NCI-H2171 treated with DMSO at 0.1 percent for 48 hours (cell line): ENCODE data around the gene PPP2R1B.
"Not testable (repeated sequence)": the region's sequence is repeated elsewhere in the genome, so short reads cannot be mapped to it uniquely, and the experiment has no call there.

ENCODE experiments used
- DNase-seq: peaks from one replicate; lab custom pipeline; 2025; lab: John Stamatoyannopoulos, UW

PPP2R1B gene

DNA sequence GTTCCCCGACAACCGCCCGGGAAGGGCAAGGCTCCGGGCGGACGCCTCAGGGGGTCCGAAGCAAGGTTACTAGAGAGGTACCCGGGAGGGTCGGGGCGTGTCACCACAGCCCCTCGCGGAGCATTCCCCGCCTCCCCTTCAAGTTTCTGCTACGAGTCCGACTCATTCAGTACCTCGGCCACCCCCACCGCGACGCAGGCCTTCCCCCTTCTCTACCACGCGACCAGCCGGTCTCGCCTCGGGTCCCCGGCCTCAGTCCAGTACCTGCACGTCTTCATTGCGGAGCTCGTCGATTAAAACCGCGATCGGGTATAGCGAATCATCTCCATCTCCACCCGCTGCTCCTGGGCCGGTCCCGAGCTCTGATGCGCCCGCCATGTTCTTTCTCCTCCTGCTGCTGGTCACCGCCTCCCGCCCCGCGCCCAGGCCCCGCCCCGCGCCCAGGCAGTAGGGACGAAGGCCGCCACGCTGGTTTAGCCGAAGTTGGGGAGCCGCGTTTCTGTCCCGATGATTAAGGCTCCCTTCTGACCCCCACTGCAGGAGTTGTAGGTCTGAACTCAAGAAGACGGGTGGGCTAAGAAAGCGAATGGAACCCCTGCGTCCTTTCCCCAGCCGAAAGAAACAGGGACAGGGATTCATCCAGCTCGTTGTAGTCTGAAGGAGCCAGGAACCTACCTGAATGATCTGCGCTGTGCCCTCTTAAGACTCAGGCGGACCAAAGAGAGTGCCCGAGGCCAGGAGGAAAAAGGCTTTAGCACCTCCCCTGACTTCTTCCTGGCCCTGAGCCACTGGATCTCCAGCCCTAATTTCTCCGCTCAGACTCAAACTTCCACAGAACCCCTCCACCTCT is at the start of gene PPP2R1B:
Gene PPP2R1B, minus strand, starts transcription at position 406 of the 850 bp plus-strand sequence. Its CDS starts 28 bp downstream, at position 378.
- DNase-seq, result peak; percentile 83

DNA sequence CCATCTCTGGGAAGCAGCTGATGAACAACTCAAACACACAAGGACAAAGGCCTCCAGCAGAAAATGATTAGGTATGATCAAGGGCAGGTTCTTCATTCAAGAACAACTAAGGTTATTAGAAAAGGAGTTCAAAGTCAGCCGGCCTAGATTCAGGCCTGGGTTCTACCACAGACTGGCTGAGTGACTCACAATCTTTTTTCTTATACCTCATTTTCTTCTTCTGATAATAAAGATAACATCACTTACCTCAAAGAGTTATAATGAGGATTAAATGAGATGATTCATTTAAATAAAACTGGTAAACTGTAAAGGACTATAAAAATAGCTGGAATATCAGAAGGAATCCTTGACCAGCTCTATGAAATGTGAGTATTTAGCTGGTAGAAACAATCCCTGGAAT is 49.3 kb upstream of the PPP2R1B start:
- DNase-seq, result no peak

DNA sequence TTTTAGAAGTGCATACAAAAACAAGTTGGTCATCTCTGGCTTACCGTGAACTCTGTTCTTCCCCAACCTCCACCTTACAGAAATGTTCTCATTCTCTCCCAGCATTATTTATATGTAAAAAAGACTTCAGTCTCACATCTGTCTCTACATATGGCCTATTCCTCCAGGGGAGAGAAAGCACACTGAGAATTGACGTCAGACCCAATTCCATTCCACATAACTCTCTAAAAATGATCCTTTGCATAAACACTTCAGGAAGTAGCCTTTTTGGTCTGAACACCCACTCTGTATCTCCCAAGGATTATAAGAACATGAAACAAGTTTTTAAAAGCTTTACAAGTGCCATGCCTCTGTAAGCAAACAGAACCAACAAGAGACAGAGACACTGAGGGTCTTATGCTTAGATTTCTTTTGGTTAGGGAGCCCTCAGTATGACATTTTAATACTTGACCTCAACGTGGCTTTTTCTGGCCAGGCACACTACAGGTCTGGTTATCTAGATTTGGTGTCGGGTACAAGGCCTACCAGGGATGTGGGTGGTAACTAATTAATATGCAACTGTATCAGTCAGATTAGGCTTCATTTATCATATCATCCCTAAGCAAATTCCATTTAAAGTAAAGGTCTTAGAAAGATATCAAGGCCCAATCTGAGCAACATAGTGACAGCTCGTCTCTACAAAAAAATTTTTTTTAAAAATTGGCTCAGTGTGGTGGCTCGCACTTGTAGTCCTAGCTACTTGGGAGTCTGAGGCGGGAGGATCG is 48.5 kb upstream of the PPP2R1B start:
- DNase-seq, result peak; percentile 73

DNA sequence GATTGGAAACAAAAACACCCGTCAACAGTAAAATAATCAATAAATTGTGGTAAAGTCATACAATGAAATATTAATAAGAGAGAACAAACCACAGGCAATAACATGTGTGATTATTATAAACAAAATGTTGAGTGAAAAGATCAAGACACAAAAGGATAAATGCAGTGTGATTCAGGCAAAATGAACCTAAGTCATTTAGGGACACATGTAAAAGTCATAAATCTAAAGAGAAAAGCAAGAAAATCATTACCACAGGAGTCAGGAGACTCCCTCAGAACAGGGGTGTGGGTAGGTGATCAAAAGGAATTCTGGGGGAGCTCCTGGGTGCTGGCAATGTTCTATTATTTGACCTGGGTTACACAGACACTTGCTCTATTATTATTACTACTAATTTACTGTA is 47.9 kb upstream of the PPP2R1B start:
- DNase-seq, result no peak

DNA sequence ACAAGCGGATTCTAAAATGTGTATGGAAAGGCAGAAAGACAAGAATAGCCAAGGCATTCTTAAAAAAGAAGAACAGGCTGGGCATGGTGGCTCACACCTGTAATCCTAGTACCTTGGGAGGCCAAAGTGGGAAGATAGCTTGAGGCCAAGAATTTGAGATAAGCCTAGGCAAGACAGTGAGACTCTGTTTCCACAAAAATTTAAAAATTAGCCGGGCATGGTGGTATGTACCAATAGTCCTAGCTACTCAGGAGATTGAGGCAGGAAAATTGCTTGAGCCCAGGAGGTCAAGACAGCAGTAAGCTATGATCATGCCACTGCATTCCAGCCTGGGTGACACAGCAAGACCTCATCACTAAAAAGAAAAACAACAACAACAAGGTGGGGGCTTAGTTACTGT is 46.0 kb upstream of the PPP2R1B start:
- DNase-seq, result no peak

DNA sequence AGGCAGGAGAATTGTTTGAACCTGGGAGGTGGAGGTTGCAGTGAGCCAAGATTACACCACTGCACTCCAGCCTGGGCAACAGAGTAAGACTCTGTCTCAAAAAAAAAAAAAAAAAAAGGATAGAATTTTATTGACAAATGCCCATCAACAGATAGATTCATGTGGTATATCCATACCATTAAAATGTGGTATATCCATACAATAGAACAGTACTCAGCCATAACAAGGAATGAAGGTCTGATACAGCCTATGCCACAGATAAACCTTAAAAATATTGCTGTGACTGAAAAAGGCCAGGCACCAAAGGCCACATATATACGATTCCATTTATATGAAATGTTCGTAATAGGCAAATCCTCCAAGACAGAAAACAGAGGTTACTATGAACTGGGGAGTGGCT is 45.3 kb upstream of the PPP2R1B start:
- DNase-seq, result no peak

DNA sequence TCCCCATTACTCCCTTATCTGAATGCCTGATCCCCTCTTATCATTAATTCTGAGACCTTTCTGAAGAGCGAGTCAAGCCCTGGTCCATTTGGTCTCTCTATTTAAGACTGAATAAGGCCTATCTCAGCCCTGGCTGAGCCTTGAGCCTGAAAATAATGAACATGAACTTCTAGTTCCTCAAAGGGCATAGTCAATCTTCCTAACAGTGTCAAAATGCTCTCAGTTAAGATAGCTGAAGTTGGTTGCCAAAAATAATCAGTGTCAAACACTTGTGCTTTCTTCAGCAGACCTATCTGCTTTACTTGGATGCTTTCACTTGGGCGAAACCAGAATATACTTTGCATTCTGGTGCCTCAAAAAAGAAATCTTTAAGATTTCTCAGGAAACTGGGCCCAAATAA is 42.6 kb upstream of the PPP2R1B start:
- DNase-seq, result no peak

DNA sequence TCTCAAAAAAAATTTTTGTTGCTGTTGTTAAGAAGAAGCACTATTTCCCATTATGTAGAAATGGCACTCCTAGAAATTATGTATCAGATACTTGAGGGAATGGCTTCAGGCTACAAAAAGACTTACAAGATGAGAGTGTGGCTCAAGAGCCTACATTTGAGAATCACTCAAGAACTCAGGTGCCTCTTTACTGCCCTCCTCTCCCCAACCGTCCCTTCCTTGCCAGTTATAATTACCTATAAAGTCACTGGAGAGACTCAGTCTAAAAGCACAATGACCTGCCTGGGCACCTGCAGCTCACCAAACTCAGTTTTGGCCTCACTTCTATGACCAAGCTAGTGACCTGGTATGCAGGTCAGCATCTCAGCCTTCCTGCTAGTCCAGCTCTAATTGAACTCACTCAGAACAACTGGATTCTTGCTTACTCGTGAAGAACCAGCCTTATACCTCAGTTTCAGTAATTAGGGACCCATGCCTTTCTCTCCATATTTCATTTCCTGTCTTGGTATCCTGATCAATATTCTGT is 41.9 kb upstream of the PPP2R1B start:
- no peak for DNase-seq

DNA sequence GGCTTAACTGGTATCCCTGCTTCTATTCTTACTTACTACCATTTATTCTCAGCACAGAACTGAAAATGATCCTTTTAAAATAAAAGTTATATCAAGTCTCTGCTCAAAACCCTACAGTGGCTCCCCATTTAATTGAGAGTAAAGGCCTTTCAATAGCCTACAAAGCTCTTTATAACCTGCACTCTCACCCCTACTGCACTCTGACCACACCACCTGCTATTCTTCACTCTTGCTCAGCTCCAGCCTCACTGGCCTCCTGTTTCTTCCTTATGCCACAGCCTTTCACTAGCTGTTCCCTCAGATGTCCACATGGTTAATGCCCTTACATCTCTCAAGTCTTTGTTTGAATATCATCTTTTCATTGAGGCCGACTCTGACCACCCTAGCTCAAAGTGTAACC is 40.9 kb upstream of the PPP2R1B start:
- DNase-seq, result no peak

DNA sequence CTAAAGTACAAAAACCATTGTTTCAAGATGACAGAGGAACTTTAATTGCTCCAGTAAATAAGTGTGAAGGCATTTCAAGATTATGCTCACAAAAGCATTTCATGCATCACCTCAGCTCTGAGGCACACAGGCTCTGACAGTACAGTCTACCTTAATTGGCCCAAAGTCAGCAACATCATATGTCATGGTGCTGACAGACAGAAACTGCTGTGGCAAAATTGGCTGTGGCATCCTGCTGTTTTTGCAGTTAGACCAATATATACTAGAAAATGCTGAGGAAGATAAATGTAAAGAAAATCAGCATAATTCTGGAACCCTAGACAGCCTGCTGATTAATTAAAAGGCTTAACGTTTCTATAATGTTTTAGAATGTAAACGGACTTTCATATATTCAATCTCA is 34.9 kb upstream of the PPP2R1B start:
- DNase-seq, result no peak

DNA sequence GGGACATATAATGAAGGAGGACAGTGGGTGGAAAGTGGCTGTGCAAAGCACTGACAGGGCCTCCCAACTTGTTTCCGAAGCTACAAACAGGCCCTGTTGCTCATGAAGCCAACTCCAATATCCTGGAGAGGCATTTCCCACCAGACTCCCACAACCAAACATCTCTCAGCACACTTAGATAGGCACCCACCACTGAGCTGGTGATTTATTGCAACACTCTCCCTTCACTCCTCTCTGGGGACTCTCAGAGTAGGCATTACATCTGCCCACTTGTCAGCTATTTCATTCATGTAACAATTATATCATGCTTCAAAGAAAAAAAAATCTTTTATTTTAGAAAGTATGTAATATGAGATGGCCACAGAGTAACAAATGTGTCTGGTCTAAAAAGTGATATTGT is 32.1 kb upstream of the PPP2R1B start:
- peak; percentile 75 for DNase-seq

DNA sequence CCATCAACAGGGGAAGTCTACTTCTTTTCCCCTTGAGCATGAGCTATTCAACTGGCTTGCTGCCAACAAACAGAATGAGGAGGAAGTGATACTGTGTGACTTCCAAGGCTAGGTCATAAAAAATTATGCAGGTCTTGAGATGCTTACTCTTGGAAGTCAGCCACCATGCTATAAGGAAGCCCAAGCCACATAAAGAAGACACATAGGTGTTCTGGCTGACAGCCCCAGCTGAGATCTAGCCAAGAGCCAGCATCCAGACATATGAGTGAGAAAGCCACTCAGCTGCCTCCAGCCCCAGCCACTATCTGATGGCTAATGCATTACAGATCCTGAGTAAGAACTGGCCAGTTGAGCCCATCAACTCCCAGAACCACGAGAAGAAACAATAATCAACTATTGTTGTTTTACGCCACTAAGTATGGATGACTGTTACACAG is 31.0 kb upstream of the PPP2R1B start:
- DNase-seq, result peak; percentile 96

DNA sequence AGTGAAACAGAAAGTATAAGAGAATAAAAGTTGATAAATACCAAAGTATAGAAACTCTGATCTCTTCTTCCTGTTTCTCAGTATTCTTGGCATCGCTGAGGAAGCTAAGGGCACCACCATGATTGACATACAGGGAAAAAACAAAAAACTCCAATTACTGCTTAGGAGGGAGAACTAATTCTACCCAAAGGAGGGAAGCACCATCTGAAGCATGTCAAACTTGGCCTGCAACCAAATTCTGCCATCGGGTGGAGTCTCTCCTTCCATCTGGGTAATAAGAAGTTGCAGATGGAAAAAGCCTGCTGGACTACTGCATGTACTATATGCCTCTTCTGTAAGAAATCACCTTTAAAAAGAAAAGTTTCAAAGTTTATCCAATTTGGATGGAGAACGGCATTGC is 30.5 kb upstream of the PPP2R1B start:
- DNase-seq, result peak; percentile 96

DNA sequence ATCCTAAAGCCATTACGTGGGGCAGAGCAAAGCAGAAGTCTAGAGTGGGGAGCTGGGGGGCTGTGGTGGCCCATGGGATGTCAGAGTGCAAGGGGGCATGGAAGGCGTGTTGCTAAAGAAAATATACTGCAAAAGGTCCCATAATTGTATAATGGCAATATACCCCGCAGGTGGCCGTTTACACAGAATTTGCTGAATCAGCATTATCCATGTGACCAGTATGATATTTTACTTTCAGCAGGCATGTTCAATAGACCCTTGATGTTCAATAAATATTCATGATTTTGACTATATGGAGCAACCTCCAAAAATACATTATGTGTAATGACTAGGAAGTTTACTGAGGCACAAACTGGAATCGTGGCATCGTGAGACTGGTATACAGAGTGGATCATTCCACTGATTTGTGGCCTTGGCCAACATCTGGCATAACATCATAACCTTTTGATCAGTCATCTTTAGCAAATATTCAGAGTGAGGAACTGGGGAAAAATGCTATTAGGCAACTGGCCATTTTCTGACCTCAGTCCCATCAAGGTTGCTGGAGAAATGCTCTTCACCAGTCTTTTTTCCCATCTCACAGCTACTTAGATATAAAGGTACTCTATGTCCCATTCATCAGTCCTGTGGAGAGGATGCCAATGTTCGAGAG is 29.3 kb upstream of the PPP2R1B start:
- no peak for DNase-seq

DNA sequence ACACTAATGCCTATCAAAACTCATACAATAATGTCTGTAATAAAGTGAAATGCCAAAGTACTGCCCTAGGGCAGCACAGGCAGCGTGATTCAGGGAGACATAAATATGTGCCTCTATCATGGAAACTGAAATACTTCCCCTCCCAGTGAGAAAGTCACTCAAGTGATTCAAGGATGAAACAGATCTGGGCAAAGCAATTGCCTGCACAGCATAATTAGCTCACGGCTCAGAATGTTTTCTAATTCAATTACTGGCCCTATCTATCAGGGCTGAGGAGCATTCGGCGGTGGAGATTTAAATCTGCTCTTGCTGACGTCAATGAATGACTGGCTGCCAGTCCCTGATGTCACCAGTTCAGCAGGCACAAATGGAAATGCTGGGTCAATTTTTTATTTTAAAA is 27.7 kb upstream of the PPP2R1B start:
- peak; percentile 41 for DNase-seq

DNA sequence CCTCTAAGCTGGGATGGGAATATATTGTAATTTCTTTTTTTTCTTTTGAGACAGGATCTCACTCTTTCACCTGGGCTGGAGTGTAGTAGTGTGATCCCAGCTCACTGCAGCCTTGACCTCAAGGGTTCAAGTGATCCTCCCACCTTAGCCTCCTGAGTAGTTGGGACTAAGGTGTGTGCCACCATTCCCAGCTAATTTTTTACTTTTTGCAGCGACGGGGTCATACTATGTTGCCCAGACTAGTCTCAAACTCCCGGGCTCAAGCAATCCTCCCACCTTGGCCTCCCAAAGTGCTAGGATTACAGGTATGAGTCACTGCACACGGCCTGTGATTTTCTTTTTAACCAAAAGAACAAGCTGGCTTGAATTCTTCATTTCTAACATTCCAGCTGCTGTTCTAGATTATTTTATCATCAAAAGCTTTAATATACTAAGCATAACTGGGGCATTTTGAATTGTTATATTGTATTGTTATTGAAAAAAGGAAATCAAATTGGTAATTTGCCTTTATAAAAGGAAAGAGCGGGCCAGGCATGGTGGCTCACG is 26.8 kb upstream of the PPP2R1B start:
- no peak for DNase-seq

DNA sequence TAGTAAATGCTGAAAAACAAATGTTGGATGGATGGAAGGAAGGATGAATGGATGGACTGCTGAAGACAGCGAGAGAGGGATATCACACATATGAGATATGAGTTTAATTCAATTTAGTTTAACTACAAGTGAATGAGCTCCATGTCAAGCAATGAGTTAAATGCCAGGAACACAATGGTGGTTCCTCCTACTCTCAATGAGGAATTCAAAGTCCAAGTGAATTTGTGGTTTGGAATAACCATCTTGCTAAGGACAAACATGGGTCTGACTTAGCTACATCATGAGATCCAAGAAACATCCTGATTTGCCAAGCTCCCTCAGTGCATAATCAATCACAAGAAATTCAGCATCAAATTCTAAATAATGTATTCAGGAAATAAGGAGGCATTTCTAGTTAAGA is 26.1 kb upstream of the PPP2R1B start:
- no peak for DNase-seq

DNA sequence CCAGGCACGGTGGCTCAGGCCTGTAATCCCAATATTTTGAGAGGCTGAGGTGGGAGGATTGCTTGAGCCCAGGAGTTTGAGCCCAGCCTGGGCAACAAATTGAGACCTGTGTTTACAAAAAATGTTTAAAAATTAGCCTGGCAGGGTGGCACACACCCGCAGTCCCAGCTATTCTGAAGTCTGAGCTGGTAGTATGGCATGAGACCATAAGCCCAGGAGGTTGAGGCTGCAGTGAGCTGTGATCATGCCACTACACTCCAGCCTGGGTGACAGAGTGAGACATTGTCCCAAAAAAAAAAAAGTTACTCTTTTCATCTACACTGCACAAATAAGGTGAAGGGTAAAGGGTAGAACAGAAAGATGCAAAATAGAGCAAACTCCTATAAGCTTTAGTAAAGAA is 22.3 kb upstream of the PPP2R1B start:
- no peak for DNase-seq

DNA sequence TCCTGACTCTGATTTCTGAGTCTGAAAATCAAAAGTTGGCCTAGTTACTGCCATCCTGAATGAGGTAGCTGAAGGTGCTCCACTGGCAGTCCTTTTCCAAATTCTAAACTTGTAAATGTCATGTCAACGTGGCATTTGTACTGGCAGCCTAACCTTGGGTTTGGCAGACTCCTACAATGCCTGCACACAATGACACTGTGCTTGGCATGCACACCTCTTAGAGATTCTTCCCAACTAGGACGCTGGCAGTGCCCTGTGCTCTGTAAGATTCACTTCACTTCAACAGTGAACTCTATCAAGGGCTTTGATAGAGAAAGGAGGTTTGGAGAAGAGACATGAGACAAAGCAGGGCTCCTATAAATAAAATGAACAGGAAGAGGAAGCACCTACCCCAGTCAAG is 21.9 kb upstream of the PPP2R1B start:
- DNase-seq, result no peak

DNA sequence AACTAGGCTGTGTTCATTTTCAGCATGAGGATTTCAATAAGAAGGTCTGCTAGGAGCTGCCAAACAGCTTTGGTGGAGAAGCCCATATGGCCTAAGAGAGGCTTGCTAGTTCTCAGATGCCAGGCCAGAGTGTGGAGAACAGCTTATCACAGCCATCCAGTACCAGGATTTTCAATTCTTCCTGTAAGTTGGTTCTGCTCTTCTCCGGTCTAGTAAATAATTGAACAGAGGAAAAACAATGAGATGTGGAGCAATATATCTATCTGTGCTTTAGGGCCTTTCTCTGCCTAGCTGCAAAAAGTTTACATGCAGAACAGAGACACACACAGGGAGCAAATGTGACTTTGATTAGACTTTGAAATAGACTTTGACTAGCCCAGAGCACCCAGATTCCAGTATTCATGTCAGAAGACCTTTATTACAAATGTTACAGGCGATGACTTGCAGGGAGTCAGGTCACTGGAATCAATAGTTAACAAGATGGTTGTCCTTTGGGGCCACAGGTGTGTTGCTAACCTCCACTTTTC is 19.8 kb upstream of the PPP2R1B start:
- DNase-seq, result no peak

DNA sequence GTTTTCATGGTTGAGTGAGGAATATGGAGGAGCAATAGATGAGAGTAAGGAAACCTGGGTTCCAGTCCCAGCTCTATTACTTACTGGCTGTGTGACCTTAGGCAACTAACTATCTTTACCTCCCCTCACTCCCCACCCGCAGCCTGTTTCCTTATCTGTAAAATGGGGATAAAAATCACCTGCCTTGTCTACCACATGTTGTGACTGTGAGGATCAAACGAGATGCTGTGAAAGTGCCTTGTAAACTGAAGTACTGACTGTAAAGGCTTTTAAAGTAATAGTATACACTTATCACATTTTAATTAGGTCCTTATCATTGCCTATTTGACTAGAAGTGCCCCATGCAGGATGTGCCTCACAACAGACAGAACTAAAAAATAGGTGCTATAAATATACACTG is 18.9 kb upstream of the PPP2R1B start:
- DNase-seq, result no peak

DNA sequence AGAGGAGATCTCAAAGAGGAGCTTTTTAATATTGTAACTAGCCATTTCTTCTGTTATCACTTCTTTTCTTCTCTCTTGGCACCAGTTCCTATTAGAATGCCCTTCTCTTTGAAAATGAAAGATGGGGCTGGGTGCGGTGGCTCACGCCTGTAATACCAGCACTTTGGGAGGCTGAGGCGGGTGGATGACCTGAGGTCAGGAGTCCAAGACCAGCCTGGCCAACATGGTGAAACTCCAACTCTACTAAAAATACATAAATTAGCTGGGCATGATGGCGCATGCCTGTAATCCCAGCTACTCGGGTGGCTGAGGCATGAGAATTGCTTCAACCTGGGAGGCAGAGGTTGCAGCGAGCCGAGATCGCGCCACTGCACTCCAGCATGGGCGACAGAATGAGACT is 18.1 kb upstream of the PPP2R1B start:
- DNase-seq, result not testable (repeated sequence)
